OCI-LY7 (cell line): ENCODE results near the gene CEP131.

Experiments used
- EZH2phosphoT487 ChIP-seq: fragments of 200-600 bp; sonication (generic); IDR thresholded peaks from 2 replicates; pipeline ENCODE4 v1.6.1; 2018; ENCODE audit warnings: low read depth, borderline replicate concordance, mild to moderate bottlenecking, mixed run types, antibody characterized with exemption, low read length, moderate library complexity, mixed read lengths
- TF ChIP-seq, protein P1 (sequence below): fragments of 200-600 bp; sonication (generic); conservative IDR thresholded peaks from 2 replicates; pipeline ENCODE4 v1.5.1; 2014; ENCODE audit warnings: mild to moderate bottlenecking, antibody characterized with exemption, low read length, moderate library complexity, mixed read lengths

DNA sequence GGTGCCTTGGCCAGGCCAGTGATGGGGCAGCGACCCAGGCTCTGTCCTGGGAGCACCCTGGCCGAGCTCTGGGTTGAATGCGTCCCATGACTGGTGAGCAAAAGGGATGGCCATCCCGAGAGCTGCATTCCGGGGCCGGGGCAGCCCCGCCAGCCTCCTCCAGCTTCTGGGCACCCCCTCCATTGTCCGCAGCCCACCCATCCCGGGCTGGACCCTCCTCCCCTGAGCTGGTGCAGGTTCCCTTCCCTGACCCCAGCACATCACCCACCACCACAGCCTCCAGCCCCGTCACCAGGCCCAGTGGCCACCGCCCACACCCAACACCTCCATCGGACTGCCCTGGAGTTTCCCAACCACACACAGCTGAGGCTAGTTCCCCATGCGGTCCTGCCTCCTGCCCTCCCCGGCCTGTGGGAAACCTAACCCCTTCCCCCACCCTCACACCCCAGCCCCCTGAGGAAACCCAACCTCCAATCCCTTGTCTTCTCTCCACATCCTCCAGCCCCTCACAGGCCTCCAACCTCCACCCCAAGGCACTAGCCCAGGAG is 73.7 kb downstream of the CEP131 start:
- TF ChIP-seq, protein P1, sequence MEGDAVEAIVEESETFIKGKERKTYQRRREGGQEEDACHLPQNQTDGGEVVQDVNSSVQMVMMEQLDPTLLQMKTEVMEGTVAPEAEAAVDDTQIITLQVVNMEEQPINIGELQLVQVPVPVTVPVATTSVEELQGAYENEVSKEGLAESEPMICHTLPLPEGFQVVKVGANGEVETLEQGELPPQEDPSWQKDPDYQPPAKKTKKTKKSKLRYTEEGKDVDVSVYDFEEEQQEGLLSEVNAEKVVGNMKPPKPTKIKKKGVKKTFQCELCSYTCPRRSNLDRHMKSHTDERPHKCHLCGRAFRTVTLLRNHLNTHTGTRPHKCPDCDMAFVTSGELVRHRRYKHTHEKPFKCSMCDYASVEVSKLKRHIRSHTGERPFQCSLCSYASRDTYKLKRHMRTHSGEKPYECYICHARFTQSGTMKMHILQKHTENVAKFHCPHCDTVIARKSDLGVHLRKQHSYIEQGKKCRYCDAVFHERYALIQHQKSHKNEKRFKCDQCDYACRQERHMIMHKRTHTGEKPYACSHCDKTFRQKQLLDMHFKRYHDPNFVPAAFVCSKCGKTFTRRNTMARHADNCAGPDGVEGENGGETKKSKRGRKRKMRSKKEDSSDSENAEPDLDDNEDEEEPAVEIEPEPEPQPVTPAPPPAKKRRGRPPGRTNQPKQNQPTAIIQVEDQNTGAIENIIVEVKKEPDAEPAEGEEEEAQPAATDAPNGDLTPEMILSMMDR = no peak
- no peak for TF ChIP-seq EZH2phosphoT487
